Measurements from ENCODE around the gene UBE2Q1.

- TF ChIP-seq MAX (IDR thresholded peaks at IDR 0.05), result no peak
- TF ChIP-seq EP300 (IDR thresholded peaks at IDR 0.05), result no peak
- TF ChIP-seq RAD21 (conservative IDR thresholded peaks at IDR 0.05 in 1 of 2, IDR thresholded peaks at IDR 0.05 in 1 of 2), result no peak
- no peak for TF ChIP-seq POLR2A (IDR thresholded peaks at IDR 0.05; ENCODE audit: low read length)
These were observed 16.9 kb upstream of the UBE2Q1 start for GRCh38 chr1:154575147-154575927.
